ENCODE measurements around the gene RDX. TPM values are rescaled to one million over a fixed set of nuclear protein-coding genes. Genes with fewer than 3 reads are reported as not detected.

Gene RDX
- total RNA-seq, 1 donor from 2014 or later = 132 TPM

DNA sequence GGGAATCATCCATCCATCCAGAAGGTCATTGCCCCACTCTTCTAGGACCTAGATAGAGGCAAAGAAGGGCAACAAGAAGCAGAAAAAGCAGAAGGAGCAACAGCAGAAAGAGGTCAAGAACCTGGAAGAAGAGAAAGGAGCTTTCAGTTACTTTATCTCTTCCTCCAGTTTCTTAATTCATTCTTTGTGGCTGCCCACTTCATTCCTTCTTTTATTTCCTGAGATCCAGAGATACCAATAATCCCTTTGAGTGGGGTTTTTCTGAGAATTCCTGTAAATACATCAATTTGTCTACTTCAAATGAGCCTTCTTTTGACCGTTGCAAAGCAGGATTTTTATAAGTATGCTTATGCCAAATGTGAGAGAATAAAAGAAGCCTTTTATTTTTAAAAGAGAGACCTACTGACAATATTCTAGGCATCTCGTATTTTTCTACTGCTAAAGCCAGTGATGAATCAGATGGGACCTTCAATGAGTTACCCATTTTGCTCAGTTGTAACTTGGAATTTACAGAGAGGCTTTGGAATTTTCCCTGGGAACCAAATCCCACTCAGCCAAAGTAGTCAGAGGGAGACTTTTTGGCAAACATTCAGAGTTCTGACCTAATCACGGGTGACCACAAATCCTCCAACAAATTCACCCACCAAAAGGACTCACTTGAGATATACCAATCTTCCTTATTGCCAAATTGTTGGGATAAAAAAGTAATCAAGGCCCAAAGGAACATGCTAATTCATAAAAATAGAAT is 148.3 kb downstream of the RDX start:
- H3K27me3 Mint-ChIP-seq (ENCODE audit: low read depth, unreplicated experiment) = no peaks in the 10 kb centered on the region
- peak; percentile 26 for FAIRE-seq
- Histone ChIP-seq H3K79me2 (ENCODE audit: insufficient read depth, low read length) (peaks cover 13% of the 10 kb centered on the region), H3K36me3 (ENCODE audit: insufficient read depth, low read length) (no peaks in the 10 kb centered on the region), H3K27me3 (ENCODE audit: insufficient read depth, low read length) (no peaks in the 10 kb centered on the region), H3K4me2 (ENCODE audit: low read length) (peak overlapping the region; percentile 66), H3K27ac (ENCODE audit: low read depth, low read length) (peak overlapping the region; percentile 77), H3K9ac (ENCODE audit: low read length) (peak overlapping the region; percentile 65), H4K20me1 (ENCODE audit: insufficient read depth, low read length) (no peaks in the 10 kb centered on the region), H3K4me1 (ENCODE audit: insufficient read depth, low read length) (peaks cover 23% of the 10 kb centered on the region), H3K9me3 (ENCODE audit: insufficient read depth, low read depth, low read length) (no peaks in the 10 kb centered on the region), H3K4me3 (ENCODE audit: insufficient read depth, low read depth, low read length) (no peak overlapping the region), H2AFZ (ENCODE audit: low read depth, low read length) (no peak overlapping the region)
- peaks cover 21% of the 10 kb centered on the region for H3K4me1 Mint-ChIP-seq (ENCODE audit: low read depth, unreplicated experiment)
- H3K9me3 Mint-ChIP-seq (ENCODE audit: unreplicated experiment) = no peaks in the 10 kb centered on the region
- DNase-seq (ENCODE audit: low read depth) = peak; percentile 94
- H3K36me3 Mint-ChIP-seq (ENCODE audit: low read depth, unreplicated experiment) = no peaks in the 10 kb centered on the region
- no peak overlapping the region for H3K4me3 Mint-ChIP-seq (ENCODE audit: unreplicated experiment)
- no peak for TF ChIP-seq EZH2 (IDR thresholded peaks at IDR 0.05; ENCODE audit: insufficient read depth, low read length)
- TF ChIP-seq, protein P1, sequence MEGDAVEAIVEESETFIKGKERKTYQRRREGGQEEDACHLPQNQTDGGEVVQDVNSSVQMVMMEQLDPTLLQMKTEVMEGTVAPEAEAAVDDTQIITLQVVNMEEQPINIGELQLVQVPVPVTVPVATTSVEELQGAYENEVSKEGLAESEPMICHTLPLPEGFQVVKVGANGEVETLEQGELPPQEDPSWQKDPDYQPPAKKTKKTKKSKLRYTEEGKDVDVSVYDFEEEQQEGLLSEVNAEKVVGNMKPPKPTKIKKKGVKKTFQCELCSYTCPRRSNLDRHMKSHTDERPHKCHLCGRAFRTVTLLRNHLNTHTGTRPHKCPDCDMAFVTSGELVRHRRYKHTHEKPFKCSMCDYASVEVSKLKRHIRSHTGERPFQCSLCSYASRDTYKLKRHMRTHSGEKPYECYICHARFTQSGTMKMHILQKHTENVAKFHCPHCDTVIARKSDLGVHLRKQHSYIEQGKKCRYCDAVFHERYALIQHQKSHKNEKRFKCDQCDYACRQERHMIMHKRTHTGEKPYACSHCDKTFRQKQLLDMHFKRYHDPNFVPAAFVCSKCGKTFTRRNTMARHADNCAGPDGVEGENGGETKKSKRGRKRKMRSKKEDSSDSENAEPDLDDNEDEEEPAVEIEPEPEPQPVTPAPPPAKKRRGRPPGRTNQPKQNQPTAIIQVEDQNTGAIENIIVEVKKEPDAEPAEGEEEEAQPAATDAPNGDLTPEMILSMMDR (IDR thresholded peaks at IDR 0.05; ENCODE audit: insufficient read depth, low read depth, low read length) = no peak
- H3K27ac Mint-ChIP-seq (ENCODE audit: unreplicated experiment) = peak overlapping the region; percentile 84

DNA sequence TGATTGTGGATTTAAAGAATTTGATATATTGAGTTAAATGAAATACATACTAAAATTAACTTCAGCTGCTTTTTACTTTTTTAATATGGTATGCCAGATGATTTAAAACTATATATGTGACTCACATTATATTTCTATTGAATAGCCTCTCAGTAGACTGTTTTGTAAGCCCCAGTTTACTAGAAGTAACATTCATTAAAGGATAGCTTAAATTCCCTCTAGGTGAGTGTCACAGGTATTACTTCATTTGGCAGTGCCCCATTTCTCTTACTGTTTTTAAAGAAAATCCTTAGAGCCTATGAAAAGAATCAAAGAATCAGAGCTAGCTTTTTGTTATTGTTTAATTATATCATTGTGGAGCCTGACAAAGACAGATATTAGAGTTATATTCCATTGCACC is 154.6 kb downstream of the RDX start:
- Mint-ChIP-seq H3K4me3 (ENCODE audit: unreplicated experiment) (no peak overlapping the region), H3K27me3 (ENCODE audit: low read depth, unreplicated experiment) (no peaks in the 10 kb centered on the region), H3K27ac (ENCODE audit: unreplicated experiment) (no peak overlapping the region), H3K4me1 (ENCODE audit: low read depth, unreplicated experiment) (no peaks in the 10 kb centered on the region), H3K9me3 (ENCODE audit: unreplicated experiment) (no peaks in the 10 kb centered on the region), H3K36me3 (ENCODE audit: low read depth, unreplicated experiment) (no peaks in the 10 kb centered on the region)
- H4K20me1 ChIP-seq (ENCODE audit: insufficient read depth, low read length) = no peaks in the 10 kb centered on the region
- no peaks in the 10 kb centered on the region for H3K4me1 ChIP-seq (ENCODE audit: insufficient read depth, low read length)
- H3K36me3 ChIP-seq (ENCODE audit: insufficient read depth, low read length) = no peaks in the 10 kb centered on the region
- no peak overlapping the region for H3K27ac ChIP-seq (ENCODE audit: low read depth, low read length)
- DNase-seq (ENCODE audit: low read depth) (no peak), FAIRE-seq (no peak)
- H3K27me3 ChIP-seq (ENCODE audit: insufficient read depth, low read length) = no peaks in the 10 kb centered on the region
- peaks cover under 1% of the 10 kb centered on the region for H3K79me2 ChIP-seq (ENCODE audit: insufficient read depth, low read length)
- TF ChIP-seq, protein P1 (IDR thresholded peaks at IDR 0.05; ENCODE audit: insufficient read depth, low read depth, low read length) = no peak
- TF ChIP-seq EZH2 (IDR thresholded peaks at IDR 0.05; ENCODE audit: insufficient read depth, low read length) = no peak
- H3K9me3 ChIP-seq (ENCODE audit: insufficient read depth, low read depth, low read length) = no peaks in the 10 kb centered on the region
- H3K4me2 ChIP-seq (ENCODE audit: low read length) = no peak overlapping the region
- H2AFZ ChIP-seq (ENCODE audit: low read depth, low read length) = no peak overlapping the region
- H3K9ac ChIP-seq (ENCODE audit: low read length) = no peak overlapping the region
- H3K4me3 ChIP-seq (ENCODE audit: insufficient read depth, low read depth, low read length) = no peak overlapping the region

DNA sequence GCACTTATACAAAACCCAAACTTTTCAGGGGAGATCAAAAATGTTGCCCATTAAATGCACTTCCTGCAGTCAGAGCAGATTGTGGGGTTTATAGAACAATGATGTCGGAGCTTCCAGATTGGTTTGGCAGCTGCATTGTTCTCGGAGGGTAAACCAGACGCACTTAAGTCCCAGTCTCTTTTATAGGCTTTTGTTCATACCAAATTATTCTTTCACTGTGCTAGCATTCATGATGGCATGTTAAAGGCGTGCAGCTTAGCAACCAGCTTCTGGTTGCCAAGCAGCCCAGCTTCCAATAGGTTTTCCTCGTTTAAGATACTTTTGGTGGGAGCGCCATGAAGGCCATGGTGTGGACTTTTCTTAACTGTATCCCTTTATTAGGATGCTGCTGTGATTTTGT is 162.3 kb downstream of the RDX start:
- Mint-ChIP-seq H3K4me3 (ENCODE audit: unreplicated experiment) (no peak overlapping the region), H3K36me3 (ENCODE audit: low read depth, unreplicated experiment) (no peaks in the 10 kb centered on the region)
- no peak for TF ChIP-seq EZH2 (IDR thresholded peaks at IDR 0.05; ENCODE audit: insufficient read depth, low read length)
- TF ChIP-seq, protein P1 (IDR thresholded peaks at IDR 0.05; ENCODE audit: insufficient read depth, low read depth, low read length) = no peak

More for the DNA sequence above, 162.3 kb downstream of the RDX start:
- Mint-ChIP-seq H3K4me1 (ENCODE audit: low read depth, unreplicated experiment) (peaks cover 19% of the 10 kb centered on the region), H3K9me3 (ENCODE audit: unreplicated experiment) (no peaks in the 10 kb centered on the region), H3K27me3 (ENCODE audit: low read depth, unreplicated experiment) (no peaks in the 10 kb centered on the region), H3K27ac (ENCODE audit: unreplicated experiment) (peak overlapping the region; percentile 47)
- Histone ChIP-seq H3K4me1 (ENCODE audit: insufficient read depth, low read length) (peaks cover 6% of the 10 kb centered on the region), H3K9me3 (ENCODE audit: insufficient read depth, low read depth, low read length) (no peaks in the 10 kb centered on the region), H4K20me1 (ENCODE audit: insufficient read depth, low read length) (no peaks in the 10 kb centered on the region), H3K27ac (ENCODE audit: low read depth, low read length) (no peak overlapping the region), H3K4me3 (ENCODE audit: insufficient read depth, low read depth, low read length) (no peak overlapping the region), H3K9ac (ENCODE audit: low read length) (no peak overlapping the region), H3K36me3 (ENCODE audit: insufficient read depth, low read length) (no peaks in the 10 kb centered on the region), H2AFZ (ENCODE audit: low read depth, low read length) (no peak overlapping the region), H3K4me2 (ENCODE audit: low read length) (no peak overlapping the region), H3K79me2 (ENCODE audit: insufficient read depth, low read length) (peaks cover 13% of the 10 kb centered on the region), H3K27me3 (ENCODE audit: insufficient read depth, low read length) (no peaks in the 10 kb centered on the region)
- DNase-seq (ENCODE audit: low read depth) (peak; percentile 36), FAIRE-seq (no peak)

Measured in astrocyte (in vitro differentiated cells and primary cell).